Heart right ventricle (tissue), 16 donors: ENCODE results near the gene CEP20. TPM values are rescaled to one million over a fixed set of nuclear protein-coding genes. Genes with fewer than 3 reads are reported as not detected.

Experiments used
- ATAC-seq, 8 donors: fragments of 200-7000 bp; cut with Tn5 transposase; one replicate each; pipeline ENCODE4 v1.9.1; 2020; ENCODE audit warnings: mild to moderate bottlenecking in 8 of 8, moderate library complexity in 8 of 8, moderate number of reproducible peaks in 1 of 8
- DNase-seq, 2 donors: peaks; one replicate each; pipeline ENCODE4 v3.0.0-alpha.2; 2020
- H3K27ac ChIP-seq, 10 donors: fragments of 200-600 bp; sonication (generic) in 2 of 10; one replicate each; pipeline versions ENCODE4 v1.5.0 to v1.8.0; 2020 to 2022; ENCODE audit warnings: mild to moderate bottlenecking in 3 of 10
- H3K27me3 ChIP-seq, 7 donors: fragments of 200-600 bp; one replicate each; pipeline ENCODE4 v1.8.0; 2021 to 2022; ENCODE audit warnings: mild to moderate bottlenecking in 2 of 7
- H3K36me3 ChIP-seq, 9 donors: fragments of 200-600 bp; sonication (generic) in 1 of 9; one replicate each; pipeline versions ENCODE4 v1.5.0 to v1.8.0; 2020 to 2022; ENCODE audit warnings: mild to moderate bottlenecking in 2 of 9
- H3K4me1 ChIP-seq, 9 donors: fragments of 200-600 bp; sonication (generic) in 1 of 9; one replicate each; pipeline versions ENCODE4 v1.5.0 to v1.8.0; 2020 to 2022; ENCODE audit warnings: mild to moderate bottlenecking in 4 of 9
- H3K4me3 ChIP-seq, 10 donors: fragments of 200-600 bp; sonication (generic) in 2 of 10; one replicate each; pipeline versions ENCODE4 v1.5.0 to v1.8.0; 2020 to 2022; ENCODE audit warnings: mild to moderate bottlenecking in 7 of 10, moderate library complexity in 2 of 10
- H3K9me3 ChIP-seq, 11 donors: fragments of 200-600 bp in 10 of 11; sonication (generic) in 2 of 11; one replicate each; pipeline versions ENCODE4 v1.5.0 to v1.8.0; 2013 to 2022; ENCODE audit warnings: mild to moderate bottlenecking in 2 of 11, control low read depth in 1 of 11, moderate library complexity in 1 of 11
- CTCF ChIP-seq, 9 donors: fragments of 200-600 bp; sonication (generic) in 2 of 9; IDR thresholded peaks; one replicate each; pipeline versions ENCODE4 v1.5.0 to v1.8.0; 2021 to 2022; ENCODE audit warnings: antibody characterized with exemption in 9 of 9, mild to moderate bottlenecking in 5 of 9, moderate library complexity in 1 of 9
- WGBS, 2 donors: extraction: QIAGEN DNeasy Blood & Tissue Kit; methylation state at CpG; one replicate each; pipeline ENCODE4 v1.1.7; 2013; ENCODE audit warnings: inconsistent platforms in 1 of 2; 5-methylcytosine and 5-hydroxymethylcytosine counted together
- intact Hi-C, 10 donors: fragments of 100-400 bp; cut with DNase I; formaldehyde crosslinking; loops; one replicate each; pipeline versions ENCODE4 v1.11.1 to v1.14.2; 2022
- polyA plus RNA-seq, 2 donors: library from polyadenylated mRNA; stranded (reverse); fragments of 200-250 nt; gene quantifications; one replicate each; pipeline ENCODE4 v1.2.3, GENCODE V29; 2013
- total RNA-seq, 10 donors: library from RNA; stranded (reverse); fragmentation: NEBNext Ultra II Directional in 3 of 10; extraction: Animal tissue kit (Norgen Biotek cat#: 25700) in 3 of 10; gene quantifications; one replicate each; pipeline versions ENCODE4 v1.2.1 to v1.2.4, GENCODE V29; 2021 to 2023
- donor health status: Arrhythmogenic right ventricular cardiomyopathy.
- donor health status: ischemic (EF 13 %, LVEDD 7.1; RV severe dilation, severe dysfunction).
- donor health status: healthy with polysubstance abuse.
- donor health status: DM: no; HTN: yes; CAD: no.
- donor health status: DM: no; HTN: no; CAD: no.
- donor health status: ischemic (EF 25% LVEDD 6.9; RV normal size, moderate dysfunction).
- donor health status: ischemic (EF 25% LVEDD 5.7; RV mildly dilated, moderate dysfunction).
- donor health status: healthy.
- donor health status: DM: yes; HTN: yes; CAD: no.
- donor health status: Ischemic cardiomyopathy.
- donor health status: ischemic (EF 35%, LVEDD 5.7; RV mildly dilated, moderate dysfunction).
- donor health status: nonischemic (EF 11% LVEDD 7.7; RV severe dilation, severe dysfunction).
- donor health status: DM: yes; HTN: yes; CAD: no.
- donor health status: PGD.
- donor health status: ischemic (EF 29% LVEDD 5.4; RV normal size, mild dysfunction).
- donor health status: nonischemic (EF 23%, LVEDD 6.1; RV moderate dilation, normal function).

CEP20 gene
- total and polyA plus RNA-seq, 12 donors: 14.8 to 42.6 (median 32.1) TPM

- ATAC-seq: no peak
- intact Hi-C loops: loop anchor here in 1 of 10 donors (5.0 kb wide), 1 partner anchor 40 kb away; no protein-coding TSS in a partner anchor
Measured at GRCh38 chr16:15817446-15817845, 71.0 kb downstream of the CEP20 start.

DNA sequence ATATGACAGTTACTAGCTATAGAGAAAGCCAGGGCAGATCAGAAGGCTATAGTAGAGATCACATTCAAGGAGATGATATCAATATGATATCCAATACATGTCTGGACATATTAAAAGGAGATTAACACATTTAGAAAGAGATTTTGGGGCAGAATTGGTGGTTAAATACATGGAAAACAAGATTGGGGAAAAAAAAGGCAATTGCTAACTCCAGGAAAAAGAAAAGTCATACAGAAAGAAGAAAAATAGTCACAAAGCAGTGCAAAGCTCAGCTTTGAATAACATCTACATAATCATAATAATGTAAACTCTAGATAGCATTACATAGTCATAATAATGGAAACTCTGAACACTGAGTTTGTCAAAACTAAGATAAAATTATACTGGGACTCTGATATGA lies 72.2 kb downstream of the CEP20 start:
- Histone ChIP-seq H3K4me1 (peaks cover 5 to 18% (median 11%) of the 10 kb centered on the region in 9 donors), H3K27ac (no peak overlapping the region), H3K4me3 (no peak overlapping the region), H3K36me3 (no peaks in the 10 kb centered on the region), H3K9me3 (peaks cover 0 to 28% (median 12%) of the 10 kb centered on the region in 11 donors), H3K27me3 (peaks cover 0 to 8% (median 0%) of the 10 kb centered on the region in 7 donors)
- no peak for TF ChIP-seq CTCF (IDR thresholded peaks at IDR 0.05)
- ATAC-seq: no peak
- intact Hi-C loops: loop anchor here in 1 of 10 donors (5.0 kb wide), 1 partner anchor 39 kb away; no protein-coding TSS in a partner anchor
- no peak for DNase-seq

More at GRCh38 chr16:15817446-15817845, 71.0 kb downstream of the CEP20 start:
- no peak overlapping the region for H3K27ac ChIP-seq
- peaks cover 0 to 27% (median 12%) of the 10 kb centered on the region in 11 donors for H3K9me3 ChIP-seq
- no peak overlapping the region for H3K4me3 ChIP-seq
- peaks cover 0 to 6% (median 0%) of the 10 kb centered on the region in 9 donors for H3K4me1 ChIP-seq
- peaks cover 0 to 10% (median 0%) of the 10 kb centered on the region in 7 donors for H3K27me3 ChIP-seq
- H3K36me3 ChIP-seq: no peaks in the 10 kb centered on the region
- DNase-seq: no peak
- no peak for TF ChIP-seq CTCF (IDR thresholded peaks at IDR 0.05)
- 82 to 83% methylated on average over 2 of the region's 2 CpGs for WGBS, 2 donors

Other genes starting within 250 kb of the CEP20 start
- 10 to 100 TPM; 39.1 to 59.1 (median 43.0) TPM for gene MARF1, start 245.4 kb downstream of the CEP20 start, total RNA-seq
- gene MARF1, start 245.4 kb downstream of the CEP20 start, polyA plus RNA-seq: 10 to 100 TPM in 1 of 2 donors, 1 to 10 TPM in 1; 9.6 to 14.9 TPM
- gene NDE1, start 238.4 kb downstream of the CEP20 start, total RNA-seq: 10 to 100 TPM; 12.0 to 29.0 (median 20.0) TPM
- 10 to 100 TPM in 1 of 2 donors, 1 to 10 TPM in 1; 6.0 to 10.7 TPM for gene NDE1, start 238.4 kb downstream of the CEP20 start, polyA plus RNA-seq
- gene MYH11, start 31.6 kb downstream of the CEP20 start, total RNA-seq: 10 to 100 TPM in 9 of 10 donors, 1 to 10 TPM in 1; 9.8 to 40.5 (median 23.5) TPM
- 10 to 100 TPM; 20.0 to 46.7 TPM for gene MYH11, start 31.6 kb downstream of the CEP20 start, polyA plus RNA-seq
- gene ABCC1, start 61.0 kb upstream of the CEP20 start, total RNA-seq: 10 to 100 TPM; 15.1 to 32.8 (median 22.0) TPM
- gene ABCC1, start 61.0 kb upstream of the CEP20 start, polyA plus RNA-seq: 10 to 100 TPM in 1 of 2 donors, 1 to 10 TPM in 1; 6.1 to 14.9 TPM